ENCODE measurements around the gene FXN.
"Not testable (repeated sequence)": the region's sequence is repeated elsewhere in the genome, so short reads cannot be mapped to it uniquely, and the experiment has no call there.

The FXN gene

GRCh38 chr9:69035438-69036308, at the start of gene FXN:
TSS of gene FXN (plus strand) at chr9:69035752. CDS start at chr9:69035783, 31 bp downstream.
- H3K36me3 ChIP-seq (ENCODE audit: insufficient read depth): no peaks in the 10 kb centered on the region
- H3K4me3 ChIP-seq (IDR thresholded peaks at IDR 0.05; ENCODE audit: insufficient read depth, low read depth, low read length): peak within 1 kb of the TSS; percentile 68
- no peaks in the 10 kb centered on the region for H3K27me3 ChIP-seq (ENCODE audit: insufficient read depth, low read depth)
- H3K4me2 ChIP-seq: peak within 1 kb of the TSS; percentile 88
- H3K4me1 ChIP-seq (ENCODE audit: low read depth, poor library complexity, severe bottlenecking): peaks cover 19% of the 10 kb centered on the region
- H3K27ac ChIP-seq: peak within 1 kb of the TSS; percentile 73
- peak within 1 kb of the TSS; percentile 86 for H3K9ac ChIP-seq
- TF ChIP-seq, protein P1, sequence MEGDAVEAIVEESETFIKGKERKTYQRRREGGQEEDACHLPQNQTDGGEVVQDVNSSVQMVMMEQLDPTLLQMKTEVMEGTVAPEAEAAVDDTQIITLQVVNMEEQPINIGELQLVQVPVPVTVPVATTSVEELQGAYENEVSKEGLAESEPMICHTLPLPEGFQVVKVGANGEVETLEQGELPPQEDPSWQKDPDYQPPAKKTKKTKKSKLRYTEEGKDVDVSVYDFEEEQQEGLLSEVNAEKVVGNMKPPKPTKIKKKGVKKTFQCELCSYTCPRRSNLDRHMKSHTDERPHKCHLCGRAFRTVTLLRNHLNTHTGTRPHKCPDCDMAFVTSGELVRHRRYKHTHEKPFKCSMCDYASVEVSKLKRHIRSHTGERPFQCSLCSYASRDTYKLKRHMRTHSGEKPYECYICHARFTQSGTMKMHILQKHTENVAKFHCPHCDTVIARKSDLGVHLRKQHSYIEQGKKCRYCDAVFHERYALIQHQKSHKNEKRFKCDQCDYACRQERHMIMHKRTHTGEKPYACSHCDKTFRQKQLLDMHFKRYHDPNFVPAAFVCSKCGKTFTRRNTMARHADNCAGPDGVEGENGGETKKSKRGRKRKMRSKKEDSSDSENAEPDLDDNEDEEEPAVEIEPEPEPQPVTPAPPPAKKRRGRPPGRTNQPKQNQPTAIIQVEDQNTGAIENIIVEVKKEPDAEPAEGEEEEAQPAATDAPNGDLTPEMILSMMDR (conservative IDR thresholded peaks at IDR 0.05; ENCODE audit: low read depth, low read length): peak; percentile 93
- no peaks in the 10 kb centered on the region for H4K20me1 ChIP-seq (ENCODE audit: insufficient read depth)
- H3K79me2 ChIP-seq (ENCODE audit: insufficient read depth, low read depth): peaks cover 46% of the 10 kb centered on the region
- H2AFZ ChIP-seq (ENCODE audit: low read depth): peak within 1 kb of the TSS; percentile 72

DNA sequence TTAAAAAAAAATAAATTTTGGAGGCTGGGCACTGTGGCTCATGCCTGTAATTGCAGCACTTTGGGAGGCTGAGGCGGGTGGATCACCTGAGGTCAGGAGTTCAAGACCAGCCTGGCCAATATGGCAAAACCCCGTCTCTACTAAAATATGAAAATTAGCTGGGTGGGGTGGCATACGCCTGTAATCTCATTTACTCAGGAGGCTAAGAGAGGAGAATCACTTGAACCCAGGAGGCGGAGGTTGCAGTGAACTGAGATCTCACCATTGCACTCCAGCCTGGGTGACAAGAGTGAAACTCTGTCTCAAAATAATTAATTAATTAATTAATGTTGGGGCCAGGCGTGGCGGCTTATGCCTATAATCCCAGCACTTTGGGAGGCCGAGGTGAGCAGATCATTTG, 48.6 kb upstream of the FXN start:
- not testable (repeated sequence) for H3K27ac ChIP-seq; H3K4me1 ChIP-seq (ENCODE audit: low read depth, poor library complexity, severe bottlenecking); H4K20me1 ChIP-seq (ENCODE audit: insufficient read depth); H3K4me3 ChIP-seq (IDR thresholded peaks at IDR 0.05; ENCODE audit: insufficient read depth, low read depth, low read length); H3K4me2 ChIP-seq; H3K36me3 ChIP-seq (ENCODE audit: insufficient read depth); H3K79me2 ChIP-seq (ENCODE audit: insufficient read depth, low read depth); H2AFZ ChIP-seq (ENCODE audit: low read depth); H3K9ac ChIP-seq; H3K27me3 ChIP-seq (ENCODE audit: insufficient read depth, low read depth)

DNA sequence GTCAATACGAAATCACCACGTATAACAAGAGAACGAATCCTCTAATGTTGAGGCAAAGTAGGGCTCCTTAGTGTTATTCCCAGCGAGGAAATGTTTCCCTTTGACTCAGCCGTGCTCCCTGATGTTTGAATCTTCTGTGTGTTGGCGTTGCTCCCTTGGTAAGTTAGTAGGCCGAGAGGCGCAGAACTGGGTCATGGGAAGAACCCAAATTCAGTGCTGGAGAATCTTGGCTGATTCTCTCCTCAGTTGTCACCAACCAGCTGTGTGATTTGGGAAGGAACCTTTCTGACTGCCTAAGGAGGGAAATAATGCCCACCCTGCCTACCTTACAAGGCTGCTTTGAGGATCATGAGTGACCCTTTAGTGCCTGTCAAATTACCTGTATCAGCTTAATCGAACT, 44.1 kb upstream of the FXN start:
- no peak overlapping the region for H3K4me2 ChIP-seq

GRCh38 chr9:68995776-68996175, 39.8 kb upstream of the FXN start:
- H3K79me2 ChIP-seq (ENCODE audit: insufficient read depth, low read depth): no peaks in the 10 kb centered on the region
- no peak overlapping the region for H2AFZ ChIP-seq (ENCODE audit: low read depth)
- H3K4me3 ChIP-seq (IDR thresholded peaks at IDR 0.05; ENCODE audit: insufficient read depth, low read depth, low read length): no peak overlapping the region
- no peak overlapping the region for H3K4me2 ChIP-seq
- no peak overlapping the region for H3K27ac ChIP-seq
- no peaks in the 10 kb centered on the region for H4K20me1 ChIP-seq (ENCODE audit: insufficient read depth)
- H3K36me3 ChIP-seq (ENCODE audit: insufficient read depth): no peaks in the 10 kb centered on the region
- H3K4me1 ChIP-seq (ENCODE audit: low read depth, poor library complexity, severe bottlenecking): peaks cover 4% of the 10 kb centered on the region
- no peaks in the 10 kb centered on the region for H3K27me3 ChIP-seq (ENCODE audit: insufficient read depth, low read depth)
- no peak overlapping the region for H3K9ac ChIP-seq
- TF ChIP-seq, protein P1 (conservative IDR thresholded peaks at IDR 0.05; ENCODE audit: low read depth, low read length): no peak

More for the DNA sequence above, 44.1 kb upstream of the FXN start:
- Histone ChIP-seq H3K79me2 (ENCODE audit: insufficient read depth, low read depth) (no peaks in the 10 kb centered on the region), H3K9ac (no peak overlapping the region), H4K20me1 (ENCODE audit: insufficient read depth) (no peaks in the 10 kb centered on the region), H2AFZ (ENCODE audit: low read depth) (no peak overlapping the region), H3K4me1 (ENCODE audit: low read depth, poor library complexity, severe bottlenecking) (no peaks in the 10 kb centered on the region), H3K4me3 (IDR thresholded peaks at IDR 0.05; ENCODE audit: insufficient read depth, low read depth, low read length) (no peak overlapping the region), H3K27ac (no peak overlapping the region), H3K36me3 (ENCODE audit: insufficient read depth) (no peaks in the 10 kb centered on the region), H3K27me3 (ENCODE audit: insufficient read depth, low read depth) (no peaks in the 10 kb centered on the region)
- TF ChIP-seq, protein P1 (conservative IDR thresholded peaks at IDR 0.05; ENCODE audit: low read depth, low read length): no peak

DNA sequence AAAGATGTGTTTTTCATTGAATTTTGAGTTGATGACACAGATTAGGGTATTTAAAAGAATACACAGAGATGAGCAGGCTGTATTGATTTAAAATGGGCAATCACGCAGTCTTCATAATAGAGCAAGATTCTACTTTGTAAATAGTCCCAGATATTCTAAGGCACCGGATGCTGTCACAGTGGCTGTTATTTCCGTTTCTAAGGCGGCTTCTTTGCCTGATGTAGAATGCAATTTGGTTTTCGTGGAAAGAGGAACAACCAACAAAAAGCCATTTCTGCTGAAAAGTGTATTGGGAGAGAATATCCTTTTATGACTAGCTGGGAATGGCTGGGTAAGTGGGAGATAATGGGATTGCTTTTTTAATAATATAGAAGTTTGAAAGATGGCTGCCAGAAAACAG, 39.1 kb upstream of the FXN start:
- no peak overlapping the region for H2AFZ ChIP-seq (ENCODE audit: low read depth)
- H3K9ac ChIP-seq: no peak overlapping the region
- no peak overlapping the region for H3K4me3 ChIP-seq (IDR thresholded peaks at IDR 0.05; ENCODE audit: insufficient read depth, low read depth, low read length)
- H3K4me1 ChIP-seq (ENCODE audit: low read depth, poor library complexity, severe bottlenecking): peaks cover 4% of the 10 kb centered on the region
- no peaks in the 10 kb centered on the region for H3K79me2 ChIP-seq (ENCODE audit: insufficient read depth, low read depth)
- no peaks in the 10 kb centered on the region for H3K27me3 ChIP-seq (ENCODE audit: insufficient read depth, low read depth)
- H3K27ac ChIP-seq: no peak overlapping the region
- H3K4me2 ChIP-seq: no peak overlapping the region
- no peaks in the 10 kb centered on the region for H4K20me1 ChIP-seq (ENCODE audit: insufficient read depth)
- H3K36me3 ChIP-seq (ENCODE audit: insufficient read depth): no peaks in the 10 kb centered on the region
- TF ChIP-seq, protein P1 (conservative IDR thresholded peaks at IDR 0.05; ENCODE audit: low read depth, low read length): no peak
